Muscle of back (tissue), 10 donors: ENCODE results near the gene LRRC39. TPM values are rescaled to one million over a fixed set of nuclear protein-coding genes. Genes with fewer than 3 reads are reported as not detected.

Experiments
- polyA plus RNA-seq, 10 donors: library from polyadenylated mRNA; unstranded; fragments of 120-200 nt; gene quantifications; one replicate each; pipeline ENCODE4 v1.2.1, GENCODE V29; 2013; ENCODE audit not compliant: insufficient read length in 10 of 10

Gene LRRC39
- polyA plus RNA-seq, 10 donors = 113 to 280 (median 220) TPM

Other genes starting within 250 kb of the LRRC39 start
- 10 to 100 TPM in 9 of 10 donors, 1 to 10 TPM in 1; 9.7 to 20.8 (median 14.6) TPM for gene SLC35A3, start 208.3 kb downstream of the LRRC39 start, polyA plus RNA-seq
- 1 to 10 TPM; 2.8 to 5.6 (median 4.8) TPM for gene SASS6, start 45.3 kb downstream of the LRRC39 start, polyA plus RNA-seq
- gene TRMT13, start 45.1 kb downstream of the LRRC39 start, polyA plus RNA-seq = 10 to 100 TPM; 17.2 to 38.1 (median 25.3) TPM
- gene DBT, start 71.6 kb upstream of the LRRC39 start, polyA plus RNA-seq = 10 to 100 TPM in 8 of 10 donors, 1 to 10 TPM in 2; 7.7 to 15.7 (median 11.1) TPM
- gene RTCA, start 88.0 kb upstream of the LRRC39 start, polyA plus RNA-seq = 10 to 100 TPM; 27.5 to 37.8 (median 30.5) TPM
- 1 to 10 TPM; 3.9 to 7.7 (median 5.6) TPM for gene CDC14A, start 174.2 kb upstream of the LRRC39 start, polyA plus RNA-seq